Heart right ventricle (tissue), 16 donors: ENCODE measurements around the gene TATDN2. TPM values are rescaled to one million over a fixed set of nuclear protein-coding genes. Genes with fewer than 3 reads are reported as not detected.

Source experiments
- ATAC-seq, 8 donors: fragments of 200-7000 bp; cut with Tn5 transposase; one replicate each; pipeline ENCODE4 v1.9.1; 2020; ENCODE audit warnings: mild to moderate bottlenecking in 8 of 8, moderate library complexity in 8 of 8, moderate number of reproducible peaks in 1 of 8
- DNase-seq, 2 donors: peaks; one replicate each; pipeline ENCODE4 v3.0.0-alpha.2; 2020
- H3K27ac ChIP-seq, 10 donors: fragments of 200-600 bp; sonication (generic) in 2 of 10; one replicate each; pipeline versions ENCODE4 v1.5.0 to v1.8.0; 2020 to 2022; ENCODE audit warnings: mild to moderate bottlenecking in 3 of 10
- H3K27me3 ChIP-seq, 7 donors: fragments of 200-600 bp; one replicate each; pipeline ENCODE4 v1.8.0; 2021 to 2022; ENCODE audit warnings: mild to moderate bottlenecking in 2 of 7
- H3K36me3 ChIP-seq, 9 donors: fragments of 200-600 bp; sonication (generic) in 1 of 9; one replicate each; pipeline versions ENCODE4 v1.5.0 to v1.8.0; 2020 to 2022; ENCODE audit warnings: mild to moderate bottlenecking in 2 of 9
- H3K4me1 ChIP-seq, 9 donors: fragments of 200-600 bp; sonication (generic) in 1 of 9; one replicate each; pipeline versions ENCODE4 v1.5.0 to v1.8.0; 2020 to 2022; ENCODE audit warnings: mild to moderate bottlenecking in 4 of 9
- H3K4me3 ChIP-seq, 10 donors: fragments of 200-600 bp; sonication (generic) in 2 of 10; one replicate each; pipeline versions ENCODE4 v1.5.0 to v1.8.0; 2020 to 2022; ENCODE audit warnings: mild to moderate bottlenecking in 7 of 10, moderate library complexity in 2 of 10
- H3K9me3 ChIP-seq, 11 donors: fragments of 200-600 bp in 10 of 11; sonication (generic) in 2 of 11; one replicate each; pipeline versions ENCODE4 v1.5.0 to v1.8.0; 2013 to 2022; ENCODE audit warnings: mild to moderate bottlenecking in 2 of 11, control low read depth in 1 of 11, moderate library complexity in 1 of 11
- WGBS, 2 donors: extraction: QIAGEN DNeasy Blood & Tissue Kit; methylation state at CpG; one replicate each; pipeline ENCODE4 v1.1.7; 2013; ENCODE audit warnings: inconsistent platforms in 1 of 2; 5-methylcytosine and 5-hydroxymethylcytosine counted together
- intact Hi-C, 10 donors: fragments of 100-400 bp; cut with DNase I; formaldehyde crosslinking; loops; one replicate each; pipeline versions ENCODE4 v1.11.1 to v1.14.2; 2022
- polyA plus RNA-seq, 2 donors: library from polyadenylated mRNA; stranded (reverse); fragments of 200-250 nt; gene quantifications; one replicate each; pipeline ENCODE4 v1.2.3, GENCODE V29; 2013
- total RNA-seq, 10 donors: library from RNA; stranded (reverse); fragmentation: NEBNext Ultra II Directional in 3 of 10; extraction: Animal tissue kit (Norgen Biotek cat#: 25700) in 3 of 10; gene quantifications; one replicate each; pipeline versions ENCODE4 v1.2.1 to v1.2.4, GENCODE V29; 2021 to 2023
- TF ChIP-seq, protein P1 (sequence below), 9 donors: fragments of 200-600 bp; sonication (generic) in 2 of 9; IDR thresholded peaks; one replicate each; pipeline versions ENCODE4 v1.5.0 to v1.8.0; 2021 to 2022; ENCODE audit warnings: antibody characterized with exemption in 9 of 9, mild to moderate bottlenecking in 5 of 9, moderate library complexity in 1 of 9
- donor health status: Arrhythmogenic right ventricular cardiomyopathy.
- donor health status: ischemic (EF 13 %, LVEDD 7.1; RV severe dilation, severe dysfunction).
- donor health status: healthy with polysubstance abuse.
- donor health status: DM: no; HTN: yes; CAD: no.
- donor health status: DM: no; HTN: no; CAD: no.
- donor health status: ischemic (EF 25% LVEDD 6.9; RV normal size, moderate dysfunction).
- donor health status: ischemic (EF 25% LVEDD 5.7; RV mildly dilated, moderate dysfunction).
- donor health status: healthy.
- donor health status: DM: yes; HTN: yes; CAD: no.
- donor health status: Ischemic cardiomyopathy.
- donor health status: ischemic (EF 35%, LVEDD 5.7; RV mildly dilated, moderate dysfunction).
- donor health status: nonischemic (EF 11% LVEDD 7.7; RV severe dilation, severe dysfunction).
- donor health status: DM: yes; HTN: yes; CAD: no.
- donor health status: PGD.
- donor health status: ischemic (EF 29% LVEDD 5.4; RV normal size, mild dysfunction).
- donor health status: nonischemic (EF 23%, LVEDD 6.1; RV moderate dilation, normal function).

The TATDN2 gene
- total and polyA plus RNA-seq, 12 donors, result 9.6 to 19.6 (median 17.5) TPM

DNA sequence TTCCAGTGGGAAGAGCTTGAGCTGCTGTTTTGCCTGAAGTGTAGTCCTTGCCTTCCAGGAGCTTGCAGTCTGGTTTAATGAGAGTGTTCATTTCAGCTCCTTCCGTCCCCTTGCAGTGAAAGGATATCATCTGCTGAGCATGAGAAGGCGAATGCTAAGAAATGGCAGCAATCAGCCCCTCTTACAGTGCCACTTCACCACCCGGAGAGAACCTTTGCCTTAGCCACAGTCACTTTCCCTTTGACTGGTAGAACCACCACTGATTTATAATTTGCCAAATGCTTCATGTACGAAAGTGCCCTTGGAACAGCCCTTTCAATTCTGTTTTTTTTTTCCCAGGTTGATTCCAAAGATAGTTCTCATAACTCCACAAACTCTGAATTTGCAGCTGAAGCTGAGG is 11.5 kb downstream of the TATDN2 start:
- Histone ChIP-seq H3K36me3 (peaks cover 0 to 97% (median 15%) of the 10 kb centered on the region in 9 donors), H3K9me3 (no peaks in the 10 kb centered on the region), H3K27me3 (no peaks in the 10 kb centered on the region), H3K4me1 (peaks cover 0 to 21% (median 15%) of the 10 kb centered on the region in 9 donors), H3K27ac (no peak overlapping the region), H3K4me3 (no peak overlapping the region)
- intact Hi-C loops, result no loop called here
- WGBS, 2 donors, result 87 to 94% methylated on average over 4 of the region's 4 CpGs
- ATAC-seq, result no peak
- TF ChIP-seq, protein P1, sequence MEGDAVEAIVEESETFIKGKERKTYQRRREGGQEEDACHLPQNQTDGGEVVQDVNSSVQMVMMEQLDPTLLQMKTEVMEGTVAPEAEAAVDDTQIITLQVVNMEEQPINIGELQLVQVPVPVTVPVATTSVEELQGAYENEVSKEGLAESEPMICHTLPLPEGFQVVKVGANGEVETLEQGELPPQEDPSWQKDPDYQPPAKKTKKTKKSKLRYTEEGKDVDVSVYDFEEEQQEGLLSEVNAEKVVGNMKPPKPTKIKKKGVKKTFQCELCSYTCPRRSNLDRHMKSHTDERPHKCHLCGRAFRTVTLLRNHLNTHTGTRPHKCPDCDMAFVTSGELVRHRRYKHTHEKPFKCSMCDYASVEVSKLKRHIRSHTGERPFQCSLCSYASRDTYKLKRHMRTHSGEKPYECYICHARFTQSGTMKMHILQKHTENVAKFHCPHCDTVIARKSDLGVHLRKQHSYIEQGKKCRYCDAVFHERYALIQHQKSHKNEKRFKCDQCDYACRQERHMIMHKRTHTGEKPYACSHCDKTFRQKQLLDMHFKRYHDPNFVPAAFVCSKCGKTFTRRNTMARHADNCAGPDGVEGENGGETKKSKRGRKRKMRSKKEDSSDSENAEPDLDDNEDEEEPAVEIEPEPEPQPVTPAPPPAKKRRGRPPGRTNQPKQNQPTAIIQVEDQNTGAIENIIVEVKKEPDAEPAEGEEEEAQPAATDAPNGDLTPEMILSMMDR (IDR thresholded peaks at IDR 0.05), result no peak
- no peak for DNase-seq

DNA sequence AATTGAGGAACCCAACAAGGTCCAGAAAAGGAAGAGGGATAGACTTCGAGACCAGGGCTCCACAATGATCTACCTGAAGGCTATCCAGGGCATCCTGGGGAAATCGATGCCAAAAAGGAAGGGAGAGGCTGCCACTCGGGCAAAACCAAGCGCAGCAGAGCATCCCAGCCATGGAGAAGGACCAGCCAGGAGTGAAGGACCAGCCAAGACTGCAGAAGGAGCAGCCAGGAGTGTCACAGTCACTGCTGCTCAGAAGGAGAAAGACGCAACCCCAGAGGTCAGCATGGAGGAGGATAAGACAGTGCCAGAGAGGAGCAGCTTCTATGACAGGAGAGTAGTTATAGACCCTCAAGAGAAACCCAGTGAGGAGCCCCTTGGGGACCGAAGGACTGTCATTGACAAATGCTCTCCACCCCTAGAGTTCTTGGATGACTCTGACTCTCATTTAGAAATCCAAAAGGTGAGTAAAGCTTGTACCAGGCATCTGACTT is 12.0 kb downstream of the TATDN2 start:
- TF ChIP-seq, protein P1 (IDR thresholded peaks at IDR 0.05), result no peak
- Histone ChIP-seq H3K4me3 (no peak overlapping the region), H3K9me3 (no peaks in the 10 kb centered on the region), H3K27me3 (no peaks in the 10 kb centered on the region), H3K27ac (no peak overlapping the region), H3K4me1 (peaks cover 0 to 21% (median 15%) of the 10 kb centered on the region in 9 donors), H3K36me3 (peaks cover 0 to 93% (median 15%) of the 10 kb centered on the region in 9 donors)
- ATAC-seq (no peak), DNase-seq (no peak)
- 85 to 92% methylated on average over 6 of the region's 6 CpGs for WGBS, 2 donors
- intact Hi-C loops, result no loop called here

DNA sequence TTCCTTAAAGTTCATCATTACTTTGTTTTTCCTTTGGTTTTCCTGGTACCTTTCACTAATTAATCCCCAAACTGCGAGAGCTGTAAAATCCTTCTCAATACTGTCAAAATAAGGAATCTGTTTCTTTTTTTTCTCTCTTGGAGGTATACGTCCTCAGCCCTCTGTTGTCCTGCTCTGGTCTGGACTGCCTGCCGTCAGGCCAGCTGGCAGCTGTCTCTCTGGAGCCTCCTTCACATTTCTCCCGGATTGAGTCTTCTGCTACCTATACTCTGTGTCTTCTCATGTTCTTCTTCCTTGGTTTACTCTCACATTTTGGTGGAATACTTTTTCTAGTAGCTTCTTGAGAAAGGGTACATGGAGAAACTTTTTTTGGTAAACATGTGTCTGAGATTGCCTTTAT is 13.8 kb downstream of the TATDN2 start:
- Histone ChIP-seq H3K27ac (no peak overlapping the region), H3K4me1 (peaks cover 0 to 24% (median 15%) of the 10 kb centered on the region in 9 donors), H3K27me3 (no peaks in the 10 kb centered on the region), H3K36me3 (peaks cover 0 to 90% (median 11%) of the 10 kb centered on the region in 9 donors), H3K4me3 (no peak overlapping the region), H3K9me3 (no peaks in the 10 kb centered on the region)
- 56 to 60% methylated on average over 4 of the region's 4 CpGs for WGBS, 2 donors
- TF ChIP-seq, protein P1 (IDR thresholded peaks at IDR 0.05), result no peak
- no peak for DNase-seq
- intact Hi-C loops, result no loop called here
- ATAC-seq, result no peak

DNA sequence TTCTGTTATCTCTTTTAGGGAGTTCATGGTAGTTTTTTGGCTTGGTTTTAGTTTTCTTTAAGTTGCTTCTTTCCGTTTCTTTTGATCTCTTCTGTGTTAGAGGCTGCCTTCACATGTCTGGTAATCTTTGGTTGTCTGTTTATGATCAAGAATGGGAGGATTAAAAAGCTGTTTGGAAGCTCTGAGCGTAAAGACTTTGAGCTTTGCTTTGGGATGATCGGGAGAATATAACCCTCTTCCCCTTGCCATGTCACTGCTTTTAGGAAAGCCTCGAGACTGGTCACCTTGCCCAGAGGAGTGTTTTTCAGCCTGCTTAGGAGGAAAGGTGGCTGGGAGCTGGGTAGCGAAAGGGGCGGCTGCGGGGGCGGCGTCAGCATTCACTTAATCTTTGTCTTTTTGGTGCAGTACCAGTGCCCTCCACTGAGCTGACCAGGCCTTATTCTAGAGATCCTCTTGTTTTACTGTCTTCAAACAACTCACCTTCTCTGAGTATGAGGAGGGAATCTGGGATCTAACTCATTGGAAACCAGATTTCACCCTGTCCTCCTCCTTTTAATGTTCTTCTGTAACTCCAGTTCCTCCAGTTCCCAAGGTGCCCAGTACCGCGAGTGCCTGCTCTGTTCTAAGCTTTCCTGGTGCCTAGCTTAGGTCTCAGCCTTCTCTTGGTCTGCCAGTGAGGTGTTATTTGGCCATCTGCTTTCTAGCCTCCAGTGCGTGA is 15.5 kb downstream of the TATDN2 start:
- TF ChIP-seq, protein P1 (IDR thresholded peaks at IDR 0.05), result peak in 8 of 9 donors; percentile 16 to 53 (median 38)
- Histone ChIP-seq H3K27ac (peak overlapping the region in 1 of 10 donors; percentile 0), H3K36me3 (peaks cover 0 to 94% (median 11%) of the 10 kb centered on the region in 9 donors), H3K4me1 (peaks cover 0 to 39% (median 24%) of the 10 kb centered on the region in 9 donors), H3K4me3 (no peak overlapping the region), H3K27me3 (no peaks in the 10 kb centered on the region), H3K9me3 (no peaks in the 10 kb centered on the region)
- 63 to 67% methylated on average over 12 of the region's 12 CpGs for WGBS, 2 donors
- ATAC-seq (peak in 5 of 8 donors; percentile 62 to 80 (median 65)), DNase-seq (peak in 1 of 2 donors; percentile 28)
- intact Hi-C loops, result no loop called here
